Endometrial microvascular endothelial cells (primary cell): Measurements from ENCODE around the gene STRADA. TPM values are rescaled to one million over a fixed set of nuclear protein-coding genes. Genes with fewer than 3 reads are reported as not detected.

Source experiments
- in situ Hi-C: cut with HindIII; loops from 2 replicates; pipeline ENCODE4 v1.10.0; 2017; ENCODE audit warnings: low sequenced_read_pairs, low pct_unique_long_range_greater_than_20kb; ENCODE audit errors: inconsistent ontology term
- total RNA-seq: library from RNA; depleted of rRNA; stranded (reverse); fragments of >200 nt; gene quantifications from one replicate; pipeline ENCODE4 v1.2.3, GENCODE V29; 2015; ENCODE audit errors: inconsistent ontology term

Gene STRADA
- total RNA-seq, 1 donor from 2014 or later, result 39.5 TPM

DNA sequence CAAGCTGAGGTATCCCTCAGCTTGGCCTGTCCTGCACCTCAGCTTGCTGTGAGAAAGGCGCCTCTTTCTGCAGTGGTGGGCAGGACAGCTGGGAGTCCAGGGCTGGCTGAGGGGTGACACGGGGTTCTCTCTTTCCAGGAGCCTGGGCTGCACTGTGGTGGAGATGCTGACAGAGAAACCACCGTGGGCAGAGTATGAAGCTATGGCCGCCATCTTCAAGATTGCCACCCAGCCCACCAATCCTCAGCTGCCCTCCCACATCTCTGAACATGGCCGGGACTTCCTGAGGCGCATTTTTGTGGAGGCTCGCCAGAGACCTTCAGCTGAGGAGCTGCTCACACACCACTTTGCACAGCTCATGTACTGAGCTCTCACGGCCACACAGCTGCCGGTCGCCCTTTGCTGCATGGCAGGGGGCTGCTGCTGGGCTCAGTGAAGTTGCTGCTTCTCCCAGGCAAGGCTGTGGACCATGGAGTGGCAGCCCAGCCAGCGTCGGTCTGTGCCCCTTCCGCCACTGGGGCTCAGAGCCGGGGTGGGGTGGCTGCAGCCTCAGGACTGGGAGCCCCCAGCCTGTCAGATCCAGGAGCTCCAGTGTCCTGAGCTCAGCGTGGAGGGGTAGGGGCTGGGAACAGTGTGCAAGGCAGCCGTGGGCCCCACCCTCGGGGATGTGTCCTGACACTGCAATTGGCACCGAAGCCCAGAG, 48.0 kb downstream of the STRADA start:
- in situ Hi-C loops, result no loop called here

DNA sequence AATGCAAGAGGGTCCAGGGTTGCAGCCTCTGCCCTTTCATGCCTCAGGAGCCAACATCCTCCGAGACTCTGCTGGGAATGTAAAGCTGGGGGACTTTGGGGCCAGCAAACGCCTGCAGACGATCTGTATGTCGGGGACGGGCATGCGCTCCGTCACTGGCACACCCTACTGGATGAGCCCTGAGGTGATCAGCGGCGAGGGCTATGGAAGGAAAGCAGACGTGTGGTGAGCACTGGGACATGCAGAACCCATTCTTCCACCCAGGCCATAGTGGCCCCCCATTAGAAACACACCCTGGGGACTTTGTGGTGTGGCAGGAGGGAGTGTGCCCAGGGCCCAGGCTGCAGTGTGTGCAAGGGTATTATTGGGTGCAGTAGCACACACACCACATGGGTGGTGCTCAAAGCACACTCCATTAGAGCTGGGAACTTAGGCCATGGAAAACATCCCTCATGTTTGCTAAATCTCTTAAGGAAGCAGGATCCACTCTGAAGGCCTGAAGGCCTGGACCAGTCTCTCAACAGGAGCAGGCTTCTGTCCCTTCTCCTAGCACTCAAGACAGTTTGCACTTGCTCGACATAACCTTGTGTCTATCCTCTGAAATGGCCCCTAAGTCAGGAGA, 49.3 kb downstream of the STRADA start:
- in situ Hi-C loops, result no loop called here

DNA sequence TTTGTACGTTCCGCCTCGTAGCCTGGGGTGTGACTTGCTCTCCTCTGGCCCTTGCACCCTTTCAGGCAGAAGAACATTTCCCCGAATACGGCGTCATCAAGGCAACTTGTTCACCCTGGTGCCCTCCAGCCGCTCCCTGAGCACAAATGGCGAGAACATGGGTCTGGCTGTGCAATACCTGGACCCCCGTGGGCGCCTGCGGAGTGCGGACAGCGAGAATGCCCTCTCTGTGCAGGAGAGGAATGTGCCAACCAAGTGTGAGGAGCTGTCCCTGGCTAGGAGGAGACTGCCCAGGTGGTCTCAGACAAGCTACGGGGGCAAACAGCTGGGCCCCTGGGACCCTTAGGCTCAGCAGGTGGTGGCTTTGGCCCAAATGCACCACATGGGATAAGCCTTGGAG, 52.1 kb downstream of the STRADA start:
- in situ Hi-C loops, result no loop called here

DNA sequence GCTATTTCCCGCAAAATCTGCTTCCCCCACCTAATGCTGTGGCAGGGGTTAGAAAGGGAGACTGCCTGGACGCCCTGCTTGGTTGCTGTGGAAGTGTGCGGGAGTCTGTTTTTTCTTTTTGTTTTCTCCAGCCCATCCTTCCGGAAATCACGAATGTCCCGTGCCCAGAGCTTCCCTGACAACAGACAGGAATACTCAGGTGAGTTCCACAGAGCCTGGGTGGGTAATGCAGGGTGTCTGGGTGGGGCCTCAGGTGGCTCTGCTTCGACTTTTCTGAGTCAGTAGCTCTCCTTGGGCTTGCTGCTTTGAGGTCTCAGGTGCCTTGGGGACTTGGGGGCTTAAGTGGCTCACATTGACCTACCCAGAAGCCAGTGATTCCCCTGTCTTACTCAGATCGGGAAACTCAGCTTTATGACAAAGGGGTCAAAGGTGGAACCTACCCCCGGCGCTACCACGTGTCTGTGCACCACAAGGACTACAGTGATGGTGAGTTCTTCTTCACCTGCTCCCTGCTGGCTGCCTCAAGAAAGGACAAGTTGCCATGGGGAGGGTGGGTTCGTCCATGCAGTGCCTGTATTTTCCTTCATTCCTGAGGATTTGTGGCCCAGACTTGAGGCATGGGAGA, 53.1 kb downstream of the STRADA start:
- in situ Hi-C loops, result no loop called here

GRCh38 chr17:63686138-63686685, 55.4 kb downstream of the STRADA start:
- in situ Hi-C loops, result no loop called here

DNA sequence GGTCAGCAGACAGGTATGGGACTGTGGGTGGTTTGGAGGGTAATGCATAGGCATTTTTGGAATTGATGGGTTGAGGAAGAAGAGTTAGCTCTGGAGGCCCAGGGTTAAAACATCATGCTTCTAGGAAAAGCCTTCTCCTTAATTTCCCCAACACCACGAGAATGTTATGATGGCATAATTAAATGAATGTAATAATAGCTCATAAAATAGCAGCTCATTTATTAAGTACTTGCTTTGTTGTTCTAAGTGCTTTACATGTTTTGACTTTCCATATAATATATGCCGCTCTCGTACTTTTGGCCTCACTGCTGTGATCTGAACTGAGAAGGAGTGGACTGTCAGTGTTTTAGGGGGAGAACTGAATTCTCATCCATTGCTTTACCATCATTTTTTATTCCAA, 56.0 kb downstream of the STRADA start:
- in situ Hi-C loops, result no loop called here

- in situ Hi-C loops, result no loop called here
Measured at GRCh38 chr17:63685041-63685440, 56.6 kb downstream of the STRADA start.

DNA sequence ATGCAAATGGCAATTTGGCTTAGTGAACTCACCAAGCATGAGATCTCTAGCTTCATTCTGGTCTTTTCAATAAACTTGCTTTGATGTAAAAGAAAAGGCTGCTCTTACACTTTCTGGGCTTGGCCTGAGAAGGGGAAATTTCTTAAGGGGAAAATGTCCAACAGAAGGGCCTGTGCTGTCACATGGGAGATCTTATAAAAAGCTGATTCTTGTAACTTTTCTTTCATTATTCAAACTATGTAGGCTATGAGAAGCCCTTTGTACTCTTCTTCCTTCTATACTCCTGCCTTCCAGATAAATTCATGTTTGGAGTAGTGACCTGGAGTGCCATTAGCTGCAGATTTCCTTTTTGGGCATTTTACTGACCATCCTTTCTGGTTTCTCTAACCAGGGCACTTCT, 58.6 kb downstream of the STRADA start:
- in situ Hi-C loops, result no loop called here

DNA sequence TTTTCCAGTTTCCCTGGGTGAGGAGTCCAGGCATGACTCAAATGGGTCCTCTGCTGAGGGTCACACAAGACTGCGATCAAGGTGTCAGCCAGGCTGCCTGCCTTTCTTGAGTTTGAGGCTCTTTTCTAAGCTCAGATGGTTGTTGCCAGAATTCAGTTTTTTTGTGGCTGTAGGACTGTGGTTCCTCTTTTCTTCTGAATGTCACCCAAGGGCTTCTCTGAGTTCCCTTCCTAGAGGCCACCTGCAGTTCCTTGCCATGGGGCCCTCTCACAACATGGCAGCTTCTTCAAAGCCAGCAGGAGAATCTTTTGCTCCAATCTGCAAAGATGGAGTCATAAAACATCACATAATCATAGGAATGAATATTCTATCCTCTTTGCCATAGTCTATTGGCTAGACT, 59.2 kb downstream of the STRADA start:
- in situ Hi-C loops, result no loop called here

DNA sequence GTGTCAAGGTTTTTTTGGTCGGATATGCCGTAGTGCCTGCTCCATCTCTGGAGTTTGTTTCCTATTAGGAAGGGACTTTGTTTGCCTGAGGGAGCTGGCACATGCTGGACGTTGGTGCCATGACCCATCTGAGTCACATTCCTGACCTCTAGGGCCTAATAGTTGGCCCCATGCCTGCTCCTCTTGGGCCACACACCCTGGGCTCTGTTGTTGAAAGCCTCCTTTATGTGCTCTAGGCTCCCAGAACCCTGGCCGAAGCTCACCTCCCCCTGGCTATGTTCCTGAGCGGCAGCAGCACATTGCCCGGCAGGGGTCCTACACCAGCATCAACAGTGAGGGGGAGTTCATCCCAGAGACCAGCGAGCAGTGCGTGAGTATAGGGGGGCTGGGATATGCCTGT, 60.1 kb downstream of the STRADA start:
- in situ Hi-C loops, result no loop called here

GRCh38 chr17:63680700-63681099, 60.9 kb downstream of the STRADA start:
- in situ Hi-C loops, result no loop called here

DNA sequence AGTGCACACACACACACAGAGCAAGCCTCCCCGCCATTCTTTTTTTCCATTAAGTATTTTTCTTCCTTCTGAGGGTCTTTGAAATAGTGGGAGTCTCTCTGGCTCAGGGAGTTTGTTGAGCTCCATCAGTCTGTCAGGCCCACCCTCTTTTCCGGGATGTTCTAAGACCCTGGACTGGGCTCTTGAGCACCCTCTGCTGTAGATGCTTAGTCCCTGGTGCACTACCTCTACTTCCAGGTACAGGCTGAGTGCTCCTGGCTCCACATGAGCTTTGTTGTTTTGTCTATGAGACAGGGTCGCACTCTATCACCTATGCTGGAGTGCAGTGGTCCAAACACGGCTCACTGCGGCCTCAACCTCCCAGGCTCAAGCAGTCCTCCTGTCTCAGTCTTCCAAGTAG, 62.4 kb downstream of the STRADA start:
- in situ Hi-C loops, result no loop called here

GRCh38 chr17:63676584-63676983, 65.0 kb downstream of the STRADA start:
- in situ Hi-C loops, result no loop called here

DNA sequence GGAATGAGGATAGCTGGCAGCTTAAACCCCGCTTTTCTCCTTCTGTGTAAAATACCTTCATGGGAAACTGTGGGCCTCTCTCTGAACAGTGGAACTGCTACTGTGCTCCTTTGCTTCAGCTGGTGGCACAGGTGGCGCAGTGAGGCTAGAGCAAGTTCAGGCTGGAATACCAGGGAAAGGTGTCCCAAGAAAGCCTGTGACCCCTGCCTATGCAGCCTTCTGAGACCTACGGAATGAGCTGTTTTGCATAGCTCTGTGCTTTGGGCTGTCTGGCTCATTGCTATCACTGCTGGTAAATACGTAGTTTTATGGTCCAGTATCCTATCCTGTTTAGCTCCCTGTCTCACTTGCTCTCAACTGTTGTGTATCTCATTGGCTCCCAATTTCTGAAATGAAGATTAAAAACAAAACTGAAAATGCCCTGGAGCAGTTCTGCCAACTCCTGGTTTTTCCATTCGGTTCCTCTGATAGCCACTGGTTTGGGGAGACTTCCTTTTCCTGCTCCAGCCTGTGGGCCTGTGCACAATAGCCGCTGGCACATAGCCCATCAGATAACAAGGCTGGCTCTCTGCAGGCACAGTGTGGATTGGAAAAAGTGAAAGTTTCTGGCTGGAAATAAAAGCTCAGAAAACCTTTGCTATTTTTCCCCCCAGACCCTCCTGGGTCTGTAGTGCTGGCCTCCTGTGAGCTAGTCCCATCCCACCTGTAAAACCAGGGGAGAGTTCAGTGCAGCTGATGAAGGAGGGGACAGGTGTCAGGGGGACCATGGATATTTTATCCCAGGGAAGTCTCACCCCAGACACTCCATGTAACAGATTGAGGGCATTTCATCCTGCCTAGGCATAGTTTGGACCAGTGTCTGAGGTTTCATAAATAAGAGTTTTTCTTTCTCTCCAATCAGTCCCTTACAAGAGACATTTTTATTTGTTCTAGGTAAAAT, 65.7 kb downstream of the STRADA start:
- in situ Hi-C loops, result no loop called here

DNA sequence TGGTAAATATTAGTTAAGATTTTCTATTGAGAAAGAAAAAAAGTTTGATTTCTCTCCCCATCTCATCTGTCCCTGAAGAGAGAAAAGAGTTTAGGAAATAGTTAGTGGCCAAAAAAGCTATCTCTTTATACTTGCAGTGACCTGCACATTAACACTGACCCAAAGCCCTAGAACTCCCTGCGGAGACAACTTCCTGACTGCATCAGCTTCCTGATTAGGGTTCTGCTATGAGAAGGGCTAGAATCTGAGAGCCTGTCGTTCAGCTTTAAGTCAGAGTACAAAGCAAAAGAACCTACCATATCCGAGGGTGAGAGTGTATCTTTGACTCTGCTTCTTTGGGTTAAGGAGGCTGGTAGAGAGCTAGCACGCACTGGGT, 66.4 kb downstream of the STRADA start:
- in situ Hi-C loops, result no loop called here

DNA sequence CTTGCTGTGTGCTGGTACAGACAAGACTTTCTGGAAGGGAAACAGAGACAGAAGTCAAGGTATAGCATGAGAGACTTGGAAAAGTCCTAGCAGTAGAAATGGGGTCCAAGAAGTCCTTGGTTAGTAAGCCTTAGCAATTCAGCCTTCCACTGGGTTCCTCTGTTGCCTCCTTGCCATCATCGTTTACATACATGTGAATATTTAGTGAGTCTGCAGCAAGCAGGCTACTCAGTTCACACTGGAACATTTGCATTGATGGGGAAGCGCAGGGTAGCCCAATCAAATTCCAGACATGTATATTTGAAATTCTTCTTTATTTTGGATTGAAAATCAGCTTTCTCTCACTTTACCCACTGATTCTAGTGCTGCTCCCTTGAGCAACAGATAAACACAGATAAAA, 68.7 kb downstream of the STRADA start:
- in situ Hi-C loops, result no loop called here

DNA sequence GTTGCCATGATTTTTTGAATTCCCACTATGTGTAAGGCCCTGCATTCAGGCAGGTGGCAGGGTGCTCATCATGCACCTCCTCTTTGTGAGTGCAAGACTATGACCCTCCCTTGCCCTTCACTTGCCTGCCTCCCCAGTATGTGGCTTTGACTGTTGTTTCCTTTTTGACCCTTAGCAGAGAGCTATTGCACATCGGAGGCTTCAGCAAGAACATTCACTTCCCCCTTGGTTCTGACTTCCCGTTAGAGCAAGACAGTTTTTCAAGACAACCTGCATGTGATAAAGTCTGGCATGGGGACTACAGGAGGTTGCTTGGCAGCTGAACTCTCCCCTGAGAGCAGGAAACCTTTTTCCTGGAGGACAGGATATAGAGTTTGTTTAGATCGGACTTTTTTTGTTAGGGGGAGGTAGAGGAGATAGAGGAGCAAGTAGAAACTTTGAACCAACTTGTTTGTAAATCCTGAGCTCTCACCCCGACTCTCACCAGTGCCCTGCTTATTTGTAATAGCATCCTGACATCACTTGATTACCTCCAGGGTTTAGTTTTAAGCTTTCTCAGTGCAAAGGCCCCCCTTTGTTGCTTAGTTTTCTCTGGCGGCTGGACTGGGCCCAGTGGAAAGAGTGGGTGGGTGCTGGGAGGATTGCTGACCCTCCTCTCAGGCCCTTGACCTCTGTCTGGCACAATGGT, 75.9 kb downstream of the STRADA start:
- in situ Hi-C loops, result no loop called here

GRCh38 chr17:63659850-63660249, 81.7 kb downstream of the STRADA start:
- in situ Hi-C loops, result no loop called here

DNA sequence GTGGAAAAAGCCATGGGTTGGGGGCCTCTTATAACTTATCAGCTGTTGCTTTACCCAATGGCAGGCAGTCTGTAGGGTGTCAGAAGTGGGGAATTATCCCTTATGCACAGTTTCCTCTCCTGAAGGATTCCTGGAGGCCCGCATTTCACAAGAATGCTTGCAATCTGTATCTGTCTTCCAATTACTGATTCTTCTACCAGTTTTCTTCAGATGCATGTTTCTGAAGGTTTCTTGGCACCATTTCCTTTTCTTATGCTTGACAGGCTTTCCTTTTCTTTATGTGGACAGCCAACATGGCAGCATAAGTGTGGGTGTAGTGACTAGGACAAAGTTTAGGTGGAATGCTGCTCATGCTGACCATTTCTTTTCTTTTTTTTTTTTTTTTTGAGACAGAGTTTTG, 83.2 kb downstream of the STRADA start:
- in situ Hi-C loops, result no loop called here
